Activated T-cell treated with anti-CD3 and anti-CD28 coated beads, Interleukin-2, amount 50 U/mL, for 24 hours (primary cell): ENCODE measurements around the gene CUL9.
A peak's percentile ranks its signal among the peaks of the same experiment; 100 is the strongest.

Source experiments
- DNase-seq: peaks from one replicate; pipeline ENCODE4 v3.0.0-alpha.2; 2020
- H3K27ac Mint-ChIP-seq: 2 replicates; pipeline ENCODE4 v1.8.0; 2020; ENCODE audit warnings: mild to moderate bottlenecking, mixed read lengths
- H3K27me3 Mint-ChIP-seq: 2 replicates; pipeline ENCODE4 v1.8.0; 2020; ENCODE audit warnings: mixed read lengths
- H3K36me3 Mint-ChIP-seq: 2 replicates; pipeline ENCODE4 v1.8.0; 2020; ENCODE audit warnings: low read depth, mixed read lengths
- H3K4me1 Mint-ChIP-seq: 2 replicates; pipeline ENCODE4 v1.8.0; 2020; ENCODE audit warnings: low read depth, mixed read lengths
- H3K4me3 Mint-ChIP-seq: 2 replicates; pipeline ENCODE4 v1.8.0; 2020; ENCODE audit warnings: mild to moderate bottlenecking, moderate library complexity, mixed read lengths
- H3K9me3 Mint-ChIP-seq: 2 replicates; pipeline ENCODE4 v1.8.0; 2020; ENCODE audit warnings: mixed read lengths

The CUL9 gene

GRCh38 chr6:43202451-43202850 is 20.5 kb downstream of the CUL9 start:
- Mint-ChIP-seq H3K4me1 (no peaks in the 10 kb centered on the region), H3K9me3 (no peaks in the 10 kb centered on the region), H3K27ac (peak overlapping the region; percentile 73), H3K27me3 (no peaks in the 10 kb centered on the region), H3K36me3 (peaks cover 79% of the 10 kb centered on the region), H3K4me3 (no peak overlapping the region)
- DNase-seq, result no peak

DNA sequence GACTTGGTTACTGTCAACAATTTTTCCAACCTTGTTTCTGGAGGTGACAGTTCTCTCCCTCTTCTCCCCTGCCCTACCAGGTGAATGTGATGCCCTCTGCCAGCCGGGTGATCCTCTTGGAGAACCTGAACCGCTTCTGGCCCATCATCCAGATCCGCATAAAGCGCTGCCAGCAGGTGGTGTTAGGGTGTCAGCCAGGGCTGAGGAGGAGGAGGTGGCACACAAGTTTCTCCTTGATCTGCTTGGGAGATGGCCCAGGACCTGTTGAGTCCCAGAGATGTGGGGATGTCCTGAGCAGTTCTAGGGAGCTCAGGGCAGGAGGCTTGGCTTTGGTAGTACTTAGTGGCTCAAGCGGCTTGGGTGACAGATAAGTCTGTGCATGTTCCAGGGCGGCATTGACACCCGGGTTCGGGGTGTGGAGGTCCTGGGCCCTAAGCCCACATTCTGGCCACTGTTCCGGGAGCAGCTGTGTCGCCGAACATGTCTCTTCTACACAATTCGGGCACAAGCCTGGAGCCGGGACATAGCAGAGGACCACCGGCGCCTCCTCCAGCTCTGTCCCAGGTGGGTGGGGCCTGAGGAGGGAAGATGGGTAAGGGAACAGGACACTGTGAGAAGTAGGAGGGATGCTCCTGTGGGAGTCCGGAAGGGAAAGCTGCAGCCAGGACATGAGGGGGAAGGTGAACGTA is 21.2 kb downstream of the CUL9 start:
- H3K9me3 Mint-ChIP-seq, result no peaks in the 10 kb centered on the region
- no peak overlapping the region for H3K4me3 Mint-ChIP-seq
- H3K4me1 Mint-ChIP-seq, result no peaks in the 10 kb centered on the region
- H3K27me3 Mint-ChIP-seq, result no peaks in the 10 kb centered on the region
- peaks cover 73% of the 10 kb centered on the region for H3K36me3 Mint-ChIP-seq
- no peak overlapping the region for H3K27ac Mint-ChIP-seq
- DNase-seq, result no peak

GRCh38 chr6:43203718-43204095 is 21.7 kb downstream of the CUL9 start:
- Mint-ChIP-seq H3K36me3 (peaks cover 70% of the 10 kb centered on the region), H3K27me3 (no peaks in the 10 kb centered on the region), H3K27ac (no peak overlapping the region)

GRCh38 chr6:43204271-43205105 is 22.5 kb downstream of the CUL9 start:
- Mint-ChIP-seq H3K9me3 (no peaks in the 10 kb centered on the region), H3K4me1 (no peaks in the 10 kb centered on the region), H3K27me3 (no peaks in the 10 kb centered on the region), H3K4me3 (no peak overlapping the region), H3K36me3 (peaks cover 67% of the 10 kb centered on the region), H3K27ac (no peak overlapping the region)
- no peak for DNase-seq

More at GRCh38 chr6:43203718-43204095, 21.7 kb downstream of the CUL9 start:
- Mint-ChIP-seq H3K9me3 (no peaks in the 10 kb centered on the region), H3K4me1 (no peaks in the 10 kb centered on the region), H3K4me3 (no peak overlapping the region)
- no peak for DNase-seq

DNA sequence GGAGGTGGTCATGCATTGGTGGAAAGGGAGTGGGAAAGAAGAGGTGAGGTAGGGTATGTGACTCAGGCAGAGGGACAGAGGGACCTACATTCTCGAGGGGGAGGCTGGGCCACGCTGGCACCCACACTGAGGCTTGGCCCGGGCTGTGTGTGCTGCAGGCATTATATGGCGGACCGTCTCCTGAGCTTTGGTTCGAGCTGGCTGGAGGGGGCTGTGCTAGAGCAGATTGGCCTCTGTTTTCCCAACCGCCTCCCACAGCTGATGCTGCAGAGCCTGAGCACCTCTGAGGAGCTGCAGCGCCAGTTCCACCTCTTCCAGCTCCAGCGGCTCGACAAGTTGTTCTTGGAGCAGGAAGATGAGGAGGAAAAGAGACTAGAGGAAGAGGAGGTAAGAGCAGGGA is 23.9 kb downstream of the CUL9 start:
- Mint-ChIP-seq H3K4me3 (no peak overlapping the region), H3K4me1 (no peaks in the 10 kb centered on the region), H3K27me3 (no peaks in the 10 kb centered on the region), H3K36me3 (peaks cover 59% of the 10 kb centered on the region), H3K9me3 (no peaks in the 10 kb centered on the region), H3K27ac (no peak overlapping the region)
- no peak for DNase-seq

GRCh38 chr6:43207286-43207685 is 25.3 kb downstream of the CUL9 start:
- Mint-ChIP-seq H3K9me3 (no peaks in the 10 kb centered on the region), H3K36me3 (peaks cover 51% of the 10 kb centered on the region)

DNA sequence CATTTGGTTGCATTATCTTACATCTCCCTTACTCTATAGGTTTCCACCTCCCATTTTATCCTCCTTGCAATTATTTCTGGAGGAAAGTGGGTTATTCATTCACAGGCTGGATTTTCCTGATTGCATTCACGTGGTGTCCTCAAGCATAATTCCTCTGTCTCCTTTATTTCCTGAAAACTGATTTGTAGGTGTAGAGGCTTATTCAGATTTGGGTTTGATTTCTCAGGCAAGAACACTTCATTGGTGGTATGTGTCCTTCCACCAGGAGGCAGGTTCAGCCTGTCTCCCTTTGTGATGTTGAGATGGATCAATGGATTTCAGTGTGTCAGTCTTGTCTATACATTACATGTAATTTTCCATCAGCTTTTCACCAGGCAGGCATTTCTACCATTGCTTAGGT is 30.0 kb downstream of the CUL9 start:
- H3K27ac Mint-ChIP-seq, result no peak overlapping the region
- H3K36me3 Mint-ChIP-seq, result peaks cover 54% of the 10 kb centered on the region
- no peak for DNase-seq
- no peaks in the 10 kb centered on the region for H3K27me3 Mint-ChIP-seq
- H3K9me3 Mint-ChIP-seq, result no peaks in the 10 kb centered on the region
- no peaks in the 10 kb centered on the region for H3K4me1 Mint-ChIP-seq
- no peak overlapping the region for H3K4me3 Mint-ChIP-seq

More at GRCh38 chr6:43207286-43207685, 25.3 kb downstream of the CUL9 start:
- Mint-ChIP-seq H3K4me1 (no peaks in the 10 kb centered on the region), H3K27me3 (no peaks in the 10 kb centered on the region), H3K27ac (peak overlapping the region; percentile 7), H3K4me3 (no peak overlapping the region)
- DNase-seq, result no peak

GRCh38 chr6:43213431-43213830 is 31.4 kb downstream of the CUL9 start:
- Mint-ChIP-seq H3K27me3 (no peaks in the 10 kb centered on the region), H3K4me3 (no peak overlapping the region), H3K9me3 (no peaks in the 10 kb centered on the region), H3K36me3 (peaks cover 61% of the 10 kb centered on the region), H3K27ac (no peak overlapping the region), H3K4me1 (no peaks in the 10 kb centered on the region)
- no peak for DNase-seq

GRCh38 chr6:43215066-43215465 is 33.1 kb downstream of the CUL9 start:
- Mint-ChIP-seq H3K4me1 (no peaks in the 10 kb centered on the region), H3K27me3 (no peaks in the 10 kb centered on the region), H3K4me3 (no peak overlapping the region), H3K9me3 (no peaks in the 10 kb centered on the region), H3K36me3 (peaks cover 73% of the 10 kb centered on the region), H3K27ac (no peak overlapping the region)
- DNase-seq, result no peak

GRCh38 chr6:43216200-43216599 is 34.2 kb downstream of the CUL9 start:
- no peaks in the 10 kb centered on the region for H3K27me3 Mint-ChIP-seq
- no peak for DNase-seq
- H3K36me3 Mint-ChIP-seq, result peaks cover 79% of the 10 kb centered on the region
- no peaks in the 10 kb centered on the region for H3K9me3 Mint-ChIP-seq
- no peak overlapping the region for H3K4me3 Mint-ChIP-seq
- H3K4me1 Mint-ChIP-seq, result peaks cover 5% of the 10 kb centered on the region
- no peak overlapping the region for H3K27ac Mint-ChIP-seq

DNA sequence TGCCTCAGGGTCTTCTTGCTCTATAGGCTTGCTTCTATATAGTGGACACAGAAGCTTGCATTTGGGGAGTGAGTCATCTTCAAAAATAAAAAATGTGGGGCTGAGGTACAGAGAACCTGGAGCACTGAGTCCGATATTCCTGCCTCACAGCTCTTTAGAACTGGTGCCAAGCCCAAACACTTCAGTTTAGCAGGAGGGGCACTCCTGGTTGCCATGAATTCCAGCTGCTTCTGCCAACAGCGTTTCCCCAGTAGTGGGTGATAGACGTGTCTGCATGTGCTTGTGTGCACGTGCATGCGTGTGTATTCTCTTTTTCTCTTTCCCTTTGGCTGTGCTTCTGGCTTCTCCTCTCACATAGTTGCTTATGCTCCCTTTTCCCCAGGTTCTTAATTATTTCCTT is 35.4 kb downstream of the CUL9 start:
- no peak overlapping the region for H3K27ac Mint-ChIP-seq
- no peak for DNase-seq
- peaks cover 15% of the 10 kb centered on the region for H3K4me1 Mint-ChIP-seq
- no peaks in the 10 kb centered on the region for H3K9me3 Mint-ChIP-seq
- no peaks in the 10 kb centered on the region for H3K27me3 Mint-ChIP-seq
- H3K36me3 Mint-ChIP-seq, result peaks cover 87% of the 10 kb centered on the region
- H3K4me3 Mint-ChIP-seq, result no peak overlapping the region

- no peaks in the 10 kb centered on the region for H3K9me3 Mint-ChIP-seq
- H3K27me3 Mint-ChIP-seq, result no peaks in the 10 kb centered on the region
- DNase-seq, result no peak
- peaks cover 92% of the 10 kb centered on the region for H3K36me3 Mint-ChIP-seq
- H3K4me3 Mint-ChIP-seq, result no peak overlapping the region
- H3K4me1 Mint-ChIP-seq, result peaks cover 32% of the 10 kb centered on the region
- no peak overlapping the region for H3K27ac Mint-ChIP-seq
These were observed 37.1 kb downstream of the CUL9 start for GRCh38 chr6:43219119-43219518.

GRCh38 chr6:43219814-43220213 is 37.8 kb downstream of the CUL9 start:
- no peak for DNase-seq
- peak overlapping the region; percentile 6 for H3K27ac Mint-ChIP-seq

DNA sequence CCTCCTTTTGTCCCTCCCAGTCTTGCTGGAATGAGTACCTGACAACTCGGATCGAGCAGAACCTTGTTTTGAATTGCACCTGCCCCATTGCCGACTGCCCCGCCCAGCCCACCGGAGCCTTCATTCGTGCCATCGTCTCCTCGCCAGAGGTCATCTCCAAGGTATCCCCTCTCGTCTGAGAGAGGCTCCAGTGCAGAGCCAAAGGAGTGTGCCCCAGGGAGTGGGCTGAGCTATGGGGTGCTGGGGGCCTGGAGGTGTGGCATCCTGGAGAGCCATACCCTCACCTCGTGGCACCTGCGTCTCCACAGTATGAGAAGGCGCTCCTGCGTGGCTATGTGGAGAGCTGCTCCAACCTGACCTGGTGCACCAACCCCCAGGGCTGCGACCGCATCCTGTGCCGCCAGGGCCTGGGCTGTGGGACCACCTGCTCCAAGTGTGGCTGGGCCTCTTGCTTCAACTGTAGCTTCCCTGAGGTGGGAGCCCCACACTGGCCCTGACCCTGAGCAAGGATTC is 38.5 kb downstream of the CUL9 start:
- H3K4me1 Mint-ChIP-seq, result peaks cover 42% of the 10 kb centered on the region
- H3K27ac Mint-ChIP-seq, result peak overlapping the region; percentile 63
- H3K27me3 Mint-ChIP-seq, result no peaks in the 10 kb centered on the region
- DNase-seq, result no peak
- H3K36me3 Mint-ChIP-seq, result peaks cover 91% of the 10 kb centered on the region
- no peak overlapping the region for H3K4me3 Mint-ChIP-seq
- H3K9me3 Mint-ChIP-seq, result no peaks in the 10 kb centered on the region

More at GRCh38 chr6:43219814-43220213, 37.8 kb downstream of the CUL9 start:
- no peaks in the 10 kb centered on the region for H3K9me3 Mint-ChIP-seq
- H3K27me3 Mint-ChIP-seq, result no peaks in the 10 kb centered on the region
- H3K4me1 Mint-ChIP-seq, result peaks cover 38% of the 10 kb centered on the region
- H3K4me3 Mint-ChIP-seq, result no peak overlapping the region
- peaks cover 92% of the 10 kb centered on the region for H3K36me3 Mint-ChIP-seq
